ENCODE results near the gene LCT.
A peak's percentile ranks its signal among the peaks of the same experiment; 100 is the strongest.

LCT gene

DNA sequence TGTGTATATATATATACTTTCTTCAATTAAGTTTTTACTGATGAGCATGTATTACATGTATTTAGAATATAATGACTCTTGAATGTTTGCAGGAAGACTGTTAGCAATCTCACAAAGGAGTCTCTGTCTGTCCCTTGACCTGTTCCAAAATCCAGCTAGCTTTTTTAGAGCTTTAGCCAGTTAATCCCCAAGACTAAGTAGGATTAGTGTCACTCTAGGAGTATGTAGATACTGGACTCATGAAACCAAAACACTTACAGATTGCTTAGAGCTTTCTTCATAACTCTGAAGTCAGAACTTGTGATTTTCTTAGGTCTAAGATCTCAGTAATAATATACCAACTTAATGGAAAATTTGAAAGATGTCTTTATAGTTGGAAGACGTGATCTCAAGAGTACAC, 93.1 kb downstream of the LCT start:
- no peaks in the 10 kb centered on the region for H3K27me3 Mint-ChIP-seq
- peaks cover 36% of the 10 kb centered on the region for H3K4me1 Mint-ChIP-seq
- ATAC-seq (replicated peaks; ENCODE audit: extremely low read depth, poor library complexity, severe bottlenecking) (no peak), DNase-seq (ENCODE audit: low spot score in 2 of 2) (no peak)
- peak overlapping the region; percentile 42 for H3K27ac Mint-ChIP-seq (ENCODE audit: low read depth)
- H3K9me3 Mint-ChIP-seq: no peaks in the 10 kb centered on the region
- H3K4me3 Mint-ChIP-seq: peak overlapping the region; percentile 33
- H3K36me3 Mint-ChIP-seq (ENCODE audit: insufficient read depth): peaks cover 28% of the 10 kb centered on the region

DNA sequence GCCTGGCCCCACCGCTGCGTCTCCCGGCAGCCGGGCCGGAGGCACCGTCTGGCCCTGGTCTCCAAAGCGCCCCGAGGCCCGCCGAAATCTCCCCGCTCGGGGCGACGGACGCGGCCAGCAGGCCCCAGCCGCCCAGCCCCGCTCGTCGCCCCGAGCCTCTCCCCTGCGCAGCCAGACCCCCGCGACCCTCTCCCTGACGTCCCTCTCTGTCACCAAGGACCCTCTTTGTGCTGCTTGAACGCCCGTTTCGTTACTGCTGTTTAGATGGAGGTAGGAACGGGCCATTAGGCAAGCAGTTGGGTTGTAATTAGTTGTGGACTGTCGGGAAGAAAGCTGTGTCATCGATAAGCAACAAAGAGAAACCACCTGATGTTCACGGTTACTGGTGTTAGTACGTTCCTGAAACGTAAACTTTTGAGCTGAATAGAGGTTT, 94.6 kb downstream of the LCT start:
- ATAC-seq (replicated peaks; ENCODE audit: extremely low read depth, poor library complexity, severe bottlenecking) (peak; percentile 20), DNase-seq (ENCODE audit: low spot score in 2 of 2) (peak; percentile 33 to 35)
- H3K9me3 Mint-ChIP-seq: no peaks in the 10 kb centered on the region
- H3K36me3 Mint-ChIP-seq (ENCODE audit: insufficient read depth): peaks cover 16% of the 10 kb centered on the region
- H3K4me3 Mint-ChIP-seq: peak overlapping the region; percentile 90
- peaks cover 36% of the 10 kb centered on the region for H3K4me1 Mint-ChIP-seq
- peak overlapping the region; percentile 96 for H3K27ac Mint-ChIP-seq (ENCODE audit: low read depth)
- no peaks in the 10 kb centered on the region for H3K27me3 Mint-ChIP-seq

DNA sequence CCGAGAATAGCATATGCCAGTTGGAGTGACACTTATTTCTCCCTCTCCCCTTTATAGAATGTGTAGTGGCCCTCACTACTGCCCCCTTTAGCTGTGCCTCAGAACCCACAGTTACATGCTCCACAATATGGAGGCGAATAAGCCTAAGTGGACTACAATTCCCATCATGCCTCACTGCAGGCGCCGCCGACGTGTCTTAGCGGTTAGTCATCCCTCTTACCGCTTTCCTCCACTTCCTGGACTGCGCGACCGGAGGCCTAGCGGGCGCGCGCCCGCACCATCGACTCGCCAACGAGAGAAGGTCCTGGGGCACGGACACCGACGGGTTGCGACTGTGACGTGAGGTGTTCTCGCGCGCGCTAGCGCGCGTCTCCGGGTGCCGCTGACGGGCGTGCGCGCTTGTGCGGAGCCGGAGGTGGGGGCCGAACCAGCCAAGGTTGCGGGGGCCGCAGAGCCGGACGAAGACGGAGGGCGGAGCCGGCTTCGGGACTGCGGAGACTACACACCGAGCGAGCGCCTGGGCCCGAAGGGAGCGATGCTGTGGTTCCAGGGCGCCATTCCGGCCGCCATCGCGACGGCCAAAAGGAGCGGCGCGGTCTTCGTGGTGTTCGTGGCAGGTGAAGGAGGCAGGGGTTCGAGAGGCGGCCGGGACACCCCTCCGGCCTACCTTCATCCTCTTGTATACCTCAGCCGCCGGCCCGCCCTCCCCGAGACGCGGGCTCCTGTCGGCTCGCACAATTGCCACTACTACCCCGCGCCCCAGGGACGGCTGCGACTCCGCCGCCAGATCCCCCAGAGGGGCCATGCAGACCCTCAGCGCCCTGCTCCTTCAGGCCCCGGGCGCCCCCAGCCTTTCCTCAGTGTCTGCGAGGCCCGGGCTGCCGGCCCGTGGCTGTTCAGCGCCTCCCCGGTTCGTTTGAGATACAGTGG, 95.3 kb downstream of the LCT start, which contains the start of gene UBXN4:
Gene UBXN4 (plus strand): TSS at position 461 of the 930 bp plus-strand sequence. CDS start 75 bp downstream, at position 536.
- ATAC-seq (replicated peaks; ENCODE audit: extremely low read depth, poor library complexity, severe bottlenecking): peak; percentile 95
- Mint-ChIP-seq H3K4me3 (peak within 1 kb of the TSS; percentile 90), H3K27ac (ENCODE audit: low read depth) (peak within 1 kb of the TSS; percentile 96), H3K36me3 (ENCODE audit: insufficient read depth) (peaks cover 14% of the 10 kb centered on the region), H3K27me3 (no peaks in the 10 kb centered on the region), H3K4me1 (peaks cover 33% of the 10 kb centered on the region), H3K9me3 (no peaks in the 10 kb centered on the region)
- peak; percentile 66 to 88 for DNase-seq (ENCODE audit: low spot score in 2 of 2)

DNA sequence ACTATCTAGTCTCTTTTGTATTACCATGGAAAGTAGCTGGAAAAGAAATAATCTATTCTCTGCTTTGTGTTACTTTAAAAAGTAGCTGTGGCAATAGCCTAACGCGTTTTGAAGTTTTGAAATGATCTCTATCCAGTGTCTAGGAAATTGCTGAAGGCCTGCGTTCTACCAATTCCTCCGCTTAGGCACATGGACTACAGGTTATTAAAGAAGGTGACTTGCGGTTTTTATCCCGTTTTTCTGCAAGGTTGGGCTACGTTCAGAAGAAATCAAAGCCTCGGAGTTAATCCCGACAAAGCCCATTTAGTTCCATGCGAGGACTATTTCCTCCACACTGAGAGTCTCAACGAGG, 96.0 kb downstream of the LCT start:
- no peak for ATAC-seq (replicated peaks; ENCODE audit: extremely low read depth, poor library complexity, severe bottlenecking)
- peak overlapping the region; percentile 90 for H3K4me3 Mint-ChIP-seq
- peaks cover 11% of the 10 kb centered on the region for H3K36me3 Mint-ChIP-seq (ENCODE audit: insufficient read depth)
- peak overlapping the region; percentile 96 for H3K27ac Mint-ChIP-seq (ENCODE audit: low read depth)
- H3K27me3 Mint-ChIP-seq: no peaks in the 10 kb centered on the region
- H3K9me3 Mint-ChIP-seq: no peaks in the 10 kb centered on the region
- no peak for DNase-seq (ENCODE audit: low spot score in 2 of 2)
- peaks cover 26% of the 10 kb centered on the region for H3K4me1 Mint-ChIP-seq

DNA sequence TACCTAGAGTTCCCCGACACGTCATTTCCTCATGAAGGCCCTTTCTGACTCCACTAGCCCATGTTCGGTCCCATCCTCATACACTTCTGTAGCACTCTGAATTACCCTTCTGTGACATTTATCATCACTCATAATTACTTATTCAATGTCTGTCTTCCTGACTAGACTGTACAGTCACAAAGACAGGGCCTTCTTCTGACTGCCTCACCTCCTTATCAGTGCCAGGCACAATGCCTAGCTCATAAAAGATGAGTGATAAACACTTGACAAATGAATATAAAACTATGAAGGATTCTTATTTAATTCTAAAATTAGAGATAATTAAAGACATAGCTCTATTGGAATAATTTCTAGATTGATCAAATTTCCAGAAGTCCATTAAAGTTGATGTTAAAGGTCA, 96.8 kb downstream of the LCT start:
- H3K4me1 Mint-ChIP-seq: peaks cover 24% of the 10 kb centered on the region
- no peak for ATAC-seq (replicated peaks; ENCODE audit: extremely low read depth, poor library complexity, severe bottlenecking)
- no peak overlapping the region for H3K4me3 Mint-ChIP-seq

More for the DNA sequence above, 96.8 kb downstream of the LCT start:
- Mint-ChIP-seq H3K36me3 (ENCODE audit: insufficient read depth) (peaks cover 9% of the 10 kb centered on the region), H3K27me3 (no peaks in the 10 kb centered on the region), H3K9me3 (no peaks in the 10 kb centered on the region), H3K27ac (ENCODE audit: low read depth) (no peak overlapping the region)
- DNase-seq (ENCODE audit: low spot score in 2 of 2): no peak

Measured in central memory CD8-positive, alpha-beta T cell (primary cell).